IMR-90 (cell line): ENCODE data around the gene DNPH1.

Experiments
- BHLHE40 ChIP-seq: fragments of 150-350 bp; IDR thresholded peaks from 2 replicates; pipeline ENCODE4 v1.6.1; 2016; ENCODE audit warnings: mild to moderate bottlenecking, low read depth, low read length
- RCOR1 ChIP-seq: IDR thresholded peaks from 2 replicates; pipeline ENCODE4 v1.6.1; 2012; ENCODE audit warnings: mild to moderate bottlenecking, low read length, improper control_type of control experiment; ENCODE audit not compliant: insufficient replicate concordance
- RFX5 ChIP-seq: IDR thresholded peaks from 2 replicates; pipeline ENCODE4 v1.8.0; 2012; ENCODE audit warnings: low read depth, mild to moderate bottlenecking, low read length, moderate library complexity
- TF ChIP-seq, protein P1 (sequence below): conservative IDR thresholded peaks from 2 replicates; pipeline ENCODE4 v1.5.1; 2012; ENCODE audit warnings: mild to moderate bottlenecking, low read depth, low read length, improper control_type of control experiment

DNA sequence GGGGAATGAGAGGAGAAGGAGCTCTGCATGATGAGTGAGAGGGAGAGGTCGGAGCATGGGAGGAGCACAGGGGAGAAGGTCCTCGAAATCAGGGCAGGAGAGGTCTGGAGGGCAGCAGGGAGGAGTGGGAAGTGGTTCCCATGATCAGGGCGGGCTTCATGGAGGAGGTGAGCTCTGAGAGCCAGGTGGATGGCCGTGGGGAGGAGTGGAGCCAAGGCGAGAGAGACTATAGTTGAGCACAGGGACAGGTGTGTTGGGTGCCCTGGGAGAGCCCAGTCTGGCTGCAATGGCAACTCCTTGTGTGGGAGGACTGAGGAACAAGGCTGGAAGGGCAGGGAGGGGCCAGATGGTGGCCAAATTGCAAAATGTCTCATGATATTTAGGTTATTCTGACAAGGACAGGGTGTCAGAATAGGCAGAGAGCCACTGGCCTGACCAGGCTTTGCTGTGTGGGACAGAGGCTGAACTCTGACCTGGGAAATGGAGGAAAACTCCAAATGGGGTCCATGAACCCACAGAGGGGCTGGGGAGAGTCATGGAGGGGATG lies 35.4 kb upstream of the DNPH1 start:
- TF ChIP-seq, protein P1, sequence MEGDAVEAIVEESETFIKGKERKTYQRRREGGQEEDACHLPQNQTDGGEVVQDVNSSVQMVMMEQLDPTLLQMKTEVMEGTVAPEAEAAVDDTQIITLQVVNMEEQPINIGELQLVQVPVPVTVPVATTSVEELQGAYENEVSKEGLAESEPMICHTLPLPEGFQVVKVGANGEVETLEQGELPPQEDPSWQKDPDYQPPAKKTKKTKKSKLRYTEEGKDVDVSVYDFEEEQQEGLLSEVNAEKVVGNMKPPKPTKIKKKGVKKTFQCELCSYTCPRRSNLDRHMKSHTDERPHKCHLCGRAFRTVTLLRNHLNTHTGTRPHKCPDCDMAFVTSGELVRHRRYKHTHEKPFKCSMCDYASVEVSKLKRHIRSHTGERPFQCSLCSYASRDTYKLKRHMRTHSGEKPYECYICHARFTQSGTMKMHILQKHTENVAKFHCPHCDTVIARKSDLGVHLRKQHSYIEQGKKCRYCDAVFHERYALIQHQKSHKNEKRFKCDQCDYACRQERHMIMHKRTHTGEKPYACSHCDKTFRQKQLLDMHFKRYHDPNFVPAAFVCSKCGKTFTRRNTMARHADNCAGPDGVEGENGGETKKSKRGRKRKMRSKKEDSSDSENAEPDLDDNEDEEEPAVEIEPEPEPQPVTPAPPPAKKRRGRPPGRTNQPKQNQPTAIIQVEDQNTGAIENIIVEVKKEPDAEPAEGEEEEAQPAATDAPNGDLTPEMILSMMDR, result no peak
- TF ChIP-seq RCOR1 (no peak), RFX5 (no peak), BHLHE40 (no peak)
